ENCODE data around the gene DBN1.

GRCh38 chr5:177509991-177510566 is 36.6 kb upstream of the DBN1 start:
- no peak for TF ChIP-seq POLR2A (IDR thresholded peaks at IDR 0.05)
- no peak for TF ChIP-seq CTCF (IDR thresholded peaks at IDR 0.05)
- no peak for TF ChIP-seq POLR2AphosphoS5 (IDR thresholded peaks at IDR 0.05)
- no peak for TF ChIP-seq EP300 (IDR thresholded peaks at IDR 0.05)
